SK-N-DZ (cell line): Measurements from ENCODE around the gene DISC1.
"Not testable (repeated sequence)": the region's sequence is repeated elsewhere in the genome, so short reads cannot be mapped to it uniquely, and the experiment has no call there.

ENCODE experiments used
- DNase-seq: peaks from one replicate; pipeline ENCODE4 v3.0.0-alpha.2; 2015; ENCODE audit warnings: low spot score

DISC1 gene

DNA sequence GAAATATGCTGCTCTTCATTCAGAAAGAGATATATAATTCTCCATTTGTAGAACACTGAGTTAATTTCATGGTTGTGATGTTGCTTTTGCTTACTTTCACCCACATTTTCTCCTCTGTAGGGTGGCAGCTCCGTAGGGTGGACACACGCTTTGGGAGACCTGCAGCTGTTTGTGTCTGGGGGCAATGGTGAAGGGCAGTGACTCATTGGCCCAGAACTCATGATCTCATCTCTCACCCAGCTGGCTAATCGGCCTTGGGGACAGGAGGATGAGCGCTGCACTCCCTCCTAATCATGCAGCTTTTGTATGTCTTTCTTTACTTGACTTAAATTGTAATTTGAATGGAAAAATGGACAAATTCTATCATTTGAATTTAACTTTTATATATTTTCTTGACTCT, 9.6 kb downstream of the DISC1 start:
- no peak for DNase-seq

DNA sequence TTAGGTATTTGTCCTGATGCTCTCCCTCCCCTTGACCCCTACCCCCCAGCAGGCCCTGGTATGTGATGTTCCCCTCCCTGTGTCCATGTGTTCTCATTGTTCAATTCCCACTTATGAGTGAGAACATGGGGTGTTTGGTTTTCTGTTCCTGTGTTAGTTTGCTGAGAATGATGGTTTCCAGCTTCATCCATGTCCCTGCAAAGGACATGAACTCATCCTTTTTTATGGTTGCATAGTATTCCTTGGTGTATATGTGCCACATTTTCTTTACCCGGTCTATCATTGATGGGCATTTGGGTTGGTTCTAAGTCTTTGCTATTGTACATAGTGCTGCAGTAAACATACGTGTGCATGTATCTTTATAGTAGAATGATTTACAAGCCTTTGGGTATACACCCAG, 10.3 kb downstream of the DISC1 start:
- DNase-seq = not testable (repeated sequence)

DNA sequence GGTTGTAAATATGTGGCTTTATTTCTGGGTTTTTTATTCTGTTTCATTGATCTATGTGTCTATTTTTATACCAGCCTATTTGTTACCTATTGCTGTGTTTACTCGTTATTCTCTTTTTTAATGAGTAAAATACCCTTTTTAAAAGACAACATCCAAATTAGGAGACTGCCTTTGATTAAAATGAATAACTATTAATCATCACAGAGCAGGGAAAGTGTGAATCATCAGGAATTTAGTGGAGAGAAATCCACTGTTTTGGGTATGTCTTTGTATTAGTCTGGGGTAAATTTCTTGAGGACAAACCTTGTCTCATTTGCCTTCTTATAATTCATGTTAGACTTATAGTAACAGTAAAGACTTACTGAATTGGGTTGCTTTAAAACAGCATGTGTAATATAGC, 12.1 kb downstream of the DISC1 start:
- DNase-seq = no peak

DNA sequence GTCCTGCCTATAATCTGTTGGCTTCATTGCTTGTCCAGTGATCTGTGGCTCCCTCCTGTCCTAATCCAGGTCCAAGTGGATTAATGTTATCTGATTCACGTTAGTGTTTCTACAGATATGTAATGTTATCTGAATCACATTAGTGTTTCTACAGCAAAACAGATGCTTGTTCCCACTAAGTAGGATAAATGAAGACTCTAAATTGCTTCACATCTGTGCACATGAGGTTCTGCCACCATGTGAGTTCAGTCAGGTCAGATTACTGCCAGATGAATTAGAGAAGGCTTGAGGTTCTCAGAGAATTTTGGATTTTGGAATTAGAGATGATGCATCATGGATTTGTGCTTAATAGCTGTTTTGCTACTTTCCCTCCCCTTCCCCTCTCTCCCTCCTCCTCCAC, 13.2 kb downstream of the DISC1 start:
- DNase-seq = peak; percentile 84

DNA sequence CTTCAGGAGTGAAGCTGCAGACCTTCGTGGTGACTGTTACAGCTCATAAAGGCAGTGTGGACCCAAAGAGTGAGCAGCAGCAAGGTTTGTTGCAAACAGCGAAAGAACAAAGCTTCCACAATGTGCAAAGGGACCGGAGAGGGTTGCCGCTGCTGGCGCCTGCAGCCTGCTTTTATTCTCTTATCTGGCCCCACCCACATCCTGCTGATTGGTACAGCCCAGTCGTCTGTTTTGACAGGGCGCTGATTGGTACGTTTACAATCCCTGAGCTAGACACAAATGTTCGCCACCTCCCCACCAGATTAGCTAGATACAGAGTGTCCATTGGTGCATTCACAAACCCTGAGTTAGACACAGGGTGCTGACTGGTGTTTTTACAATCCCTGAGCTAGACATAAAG, 14.9 kb downstream of the DISC1 start:
- DNase-seq = not testable (repeated sequence)

DNA sequence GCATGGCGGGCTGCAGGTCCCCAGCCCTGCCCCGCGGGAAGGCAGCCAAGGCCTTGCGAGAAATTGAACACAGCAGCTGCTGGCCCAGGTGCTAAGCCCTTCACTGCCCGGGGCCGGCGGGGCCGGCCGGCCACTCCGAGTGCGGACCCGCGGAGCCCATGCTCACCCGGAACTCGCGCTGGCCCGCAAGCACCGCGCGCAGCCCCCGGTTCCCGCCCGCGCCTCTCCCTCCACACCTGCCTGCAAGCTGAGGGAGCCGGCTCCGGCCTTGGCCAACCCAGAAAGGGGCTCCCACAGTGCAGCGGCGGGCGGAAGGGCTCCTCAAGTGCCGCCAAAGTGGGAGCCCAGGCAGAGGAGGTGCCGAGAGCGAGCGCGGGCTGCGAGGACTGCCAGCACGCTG, 15.5 kb downstream of the DISC1 start:
- not testable (repeated sequence) for DNase-seq

DNA sequence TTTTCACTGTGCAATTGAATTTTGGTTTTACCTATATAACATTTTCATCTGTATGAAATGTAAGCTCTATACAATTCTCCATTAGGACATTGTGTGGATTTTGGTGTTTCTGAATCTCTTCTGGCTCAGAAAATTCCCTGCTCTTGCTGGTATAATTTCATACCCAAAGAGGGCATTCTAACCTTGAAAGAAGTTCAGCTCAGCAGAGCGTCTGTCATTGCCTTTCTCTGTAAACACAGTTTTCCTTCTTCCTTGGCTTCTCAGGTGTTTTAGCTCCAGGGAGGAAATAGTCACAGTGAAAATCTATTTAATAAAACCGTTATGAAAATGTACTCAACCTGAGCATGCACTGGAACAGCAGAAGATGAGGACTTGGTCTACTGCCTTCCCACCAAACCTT, 16.0 kb downstream of the DISC1 start:
- no peak for DNase-seq

DNA sequence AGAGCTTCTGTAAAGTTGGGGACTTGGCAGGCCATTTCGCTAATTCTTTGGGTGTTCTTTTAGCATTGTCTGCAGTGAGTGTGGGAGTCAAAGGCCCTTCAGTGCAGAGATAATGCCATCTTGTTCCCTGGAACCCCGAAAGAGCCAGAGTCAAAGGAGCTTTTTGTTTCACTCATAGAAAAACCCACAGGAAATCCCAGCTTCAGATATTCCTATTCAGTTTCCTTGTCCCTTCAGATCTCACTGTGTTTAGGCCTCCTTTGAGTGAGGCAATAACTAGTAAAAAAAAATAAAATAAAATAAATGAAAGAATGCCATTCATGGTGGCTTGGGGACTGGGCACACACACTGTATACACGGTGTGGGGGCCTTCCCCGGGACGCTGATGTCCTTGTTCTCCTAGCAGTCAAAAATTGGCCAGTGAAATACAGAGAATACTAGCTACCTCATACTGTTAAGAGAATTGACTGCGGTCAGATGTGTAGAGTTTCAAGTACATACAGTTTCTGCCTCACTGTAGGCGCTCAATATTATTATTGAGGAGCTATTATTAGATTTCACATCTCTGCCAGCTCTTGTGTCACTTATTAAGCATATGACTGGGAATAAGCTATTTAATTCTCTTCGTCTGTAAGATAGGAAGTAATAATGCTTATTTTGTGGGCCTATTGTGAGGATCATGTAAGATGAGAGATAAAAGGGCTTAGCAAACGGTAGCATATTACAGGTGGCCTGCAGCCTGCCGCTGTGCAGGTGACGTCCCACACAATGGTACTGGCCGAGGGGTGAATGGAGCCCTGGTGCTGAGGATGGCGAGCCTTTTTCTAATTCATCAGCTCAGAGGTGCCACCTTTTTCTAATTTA, 16.7 kb downstream of the DISC1 start:
- DNase-seq = no peak

DNA sequence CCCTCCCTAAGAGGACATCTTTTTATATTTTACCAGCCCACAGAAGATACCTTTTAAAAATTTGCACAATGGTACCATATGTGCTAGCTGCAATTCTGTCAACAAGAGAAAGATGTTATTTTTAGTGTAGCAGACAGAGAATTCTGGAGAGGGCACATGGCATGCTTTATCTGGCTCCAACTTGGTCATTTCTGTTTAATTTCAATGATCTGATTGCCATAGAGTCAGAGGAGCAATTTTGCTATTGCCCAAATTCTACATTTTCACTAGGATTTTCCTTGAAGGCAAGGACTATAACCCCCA, 17.3 kb downstream of the DISC1 start:
- DNase-seq = no peak

DNA sequence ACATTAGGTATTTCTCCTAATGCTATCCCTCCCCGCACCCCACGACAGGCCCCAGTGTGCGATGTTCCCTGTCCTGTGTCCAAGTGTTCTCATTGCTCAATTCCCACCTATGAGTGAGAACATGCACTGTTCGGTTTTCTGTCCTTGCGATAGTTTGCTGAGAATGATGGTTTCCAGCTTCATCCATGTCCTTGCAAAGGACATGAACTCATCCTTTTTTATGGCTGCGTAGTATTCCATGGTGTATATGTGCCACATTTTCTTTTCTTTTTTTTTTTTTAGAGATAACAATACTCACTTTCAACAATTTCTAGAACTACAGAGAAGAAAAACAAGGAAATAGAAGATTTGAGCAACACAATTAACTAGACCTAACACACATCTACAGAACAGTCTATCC, 19.0 kb downstream of the DISC1 start:
- not testable (repeated sequence) for DNase-seq

DNA sequence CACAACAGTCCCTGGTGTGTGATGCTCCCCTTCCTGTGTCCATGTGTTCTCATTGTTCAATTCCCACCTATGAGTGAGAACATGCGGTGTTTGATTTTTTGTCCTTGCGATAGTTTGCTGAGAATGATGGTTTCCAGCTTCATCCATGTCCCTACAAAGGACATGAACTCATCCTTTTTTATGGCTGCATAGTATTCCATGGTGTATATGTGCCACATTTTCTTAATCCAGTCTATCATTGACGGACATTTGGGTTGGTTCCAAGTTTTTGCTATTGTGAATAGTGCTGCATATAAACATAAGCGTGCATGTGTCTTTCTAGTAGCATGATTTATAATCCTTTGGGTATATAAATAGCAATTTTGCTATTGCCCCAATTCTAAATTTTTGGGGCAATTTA, 19.6 kb downstream of the DISC1 start:
- not testable (repeated sequence) for DNase-seq

DNA sequence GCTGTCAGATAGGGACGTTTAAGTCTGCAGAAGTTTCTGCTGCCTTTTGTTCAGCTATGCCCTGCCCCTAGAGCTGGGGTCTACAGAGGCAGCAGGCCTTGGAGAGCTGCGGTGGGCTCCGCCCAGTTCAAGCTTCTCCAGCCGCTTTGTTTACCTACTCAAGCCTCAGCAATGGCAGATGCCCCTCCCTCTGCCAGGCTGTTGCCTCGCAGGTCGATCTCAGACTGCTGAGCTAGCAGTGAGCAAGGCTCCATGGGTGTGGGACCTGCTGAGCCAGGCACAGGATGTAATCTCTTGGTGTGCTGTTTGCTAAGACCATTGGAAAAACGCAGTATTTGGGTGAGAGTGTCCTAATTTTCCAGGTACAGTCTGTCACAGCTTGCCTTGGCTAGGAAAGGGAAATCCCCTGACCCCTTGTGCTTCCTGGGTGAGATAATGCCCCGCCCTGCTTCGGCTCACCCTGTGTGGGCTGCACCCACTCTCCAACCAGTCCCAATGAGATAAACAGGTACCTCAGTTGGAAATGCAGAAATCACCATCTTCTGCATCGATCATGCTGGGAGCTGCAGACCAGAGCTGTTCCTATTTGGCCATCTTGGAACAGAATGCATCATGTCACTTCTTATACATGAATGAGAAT, 25.2 kb downstream of the DISC1 start:
- not testable (repeated sequence) for DNase-seq

DNA sequence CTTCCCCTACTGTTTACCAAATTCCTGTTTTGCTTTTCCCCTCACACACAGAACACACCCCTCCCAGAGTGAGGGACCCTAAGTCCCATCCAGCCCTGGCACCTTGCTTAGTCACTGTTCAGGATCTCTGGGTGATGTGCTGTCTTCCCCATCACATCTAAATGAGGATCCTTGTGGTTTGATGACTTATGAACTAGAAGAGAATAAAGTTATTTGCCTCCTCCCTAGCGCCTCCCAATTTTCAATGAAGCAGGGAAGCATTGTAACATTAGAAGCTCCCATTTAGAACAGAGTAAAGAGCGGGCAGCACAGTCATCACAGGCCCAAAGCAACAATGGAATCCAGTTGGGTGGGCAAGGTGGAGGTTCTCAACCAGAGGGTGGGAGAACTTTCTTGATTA, 27.0 kb downstream of the DISC1 start:
- DNase-seq = no peak

DNA sequence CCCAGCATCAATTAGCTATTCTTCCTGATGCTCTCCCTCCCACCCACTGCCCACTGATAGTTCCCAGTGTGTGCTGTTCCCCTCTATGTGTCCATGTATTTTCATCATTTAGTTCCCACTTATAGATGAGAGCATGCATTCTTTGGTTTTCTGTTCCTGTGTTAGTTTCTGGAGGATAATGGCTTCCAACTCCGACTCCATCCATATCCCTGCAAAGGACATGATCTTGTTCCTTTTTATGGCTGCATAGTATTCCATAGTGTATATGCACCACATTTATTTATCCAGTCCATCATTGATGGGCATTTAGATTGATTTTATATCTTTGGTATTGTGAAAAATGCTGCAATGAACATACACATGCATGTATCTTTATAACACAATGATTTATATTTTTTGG, 30.2 kb downstream of the DISC1 start:
- DNase-seq = no peak

DNA sequence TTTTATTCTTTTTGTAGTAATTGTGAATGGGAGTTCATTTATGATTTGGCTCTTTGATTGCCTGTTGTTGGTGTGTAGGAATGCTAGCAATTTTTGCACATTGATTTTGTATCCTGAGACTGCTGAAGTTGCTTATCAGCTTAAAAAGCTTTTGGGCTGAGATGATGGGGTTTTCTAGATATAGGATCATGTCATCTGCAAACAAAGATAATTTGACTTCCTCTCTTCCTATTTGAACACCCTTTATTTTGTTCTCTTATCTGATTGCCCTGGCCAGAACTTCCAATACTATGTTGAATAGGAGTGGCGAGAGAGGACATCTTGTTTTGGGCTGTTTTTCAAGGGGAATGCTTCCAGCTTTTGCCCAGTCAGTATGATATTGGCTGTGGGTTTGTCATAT, 31.6 kb downstream of the DISC1 start:
- not testable (repeated sequence) for DNase-seq

DNA sequence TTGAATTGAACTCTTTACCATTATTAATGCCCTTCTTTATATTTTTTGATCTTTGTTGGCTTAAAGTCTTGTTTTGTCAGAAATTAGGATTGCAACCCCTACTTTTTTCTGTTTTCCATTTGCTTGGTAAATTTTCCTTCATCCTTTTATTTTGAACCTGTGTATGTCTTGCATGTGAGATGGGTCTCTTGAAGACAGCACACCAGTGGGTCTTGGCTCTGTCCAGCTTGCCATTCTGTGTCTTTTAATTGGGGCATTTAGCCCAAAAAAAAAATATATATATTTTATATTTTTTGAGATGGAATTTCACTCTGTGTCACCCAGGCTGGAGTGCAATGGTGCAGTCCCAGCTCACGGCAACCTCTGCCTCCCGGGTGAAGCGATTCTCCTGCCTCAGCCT, 33.6 kb downstream of the DISC1 start:
- DNase-seq = no peak

DNA sequence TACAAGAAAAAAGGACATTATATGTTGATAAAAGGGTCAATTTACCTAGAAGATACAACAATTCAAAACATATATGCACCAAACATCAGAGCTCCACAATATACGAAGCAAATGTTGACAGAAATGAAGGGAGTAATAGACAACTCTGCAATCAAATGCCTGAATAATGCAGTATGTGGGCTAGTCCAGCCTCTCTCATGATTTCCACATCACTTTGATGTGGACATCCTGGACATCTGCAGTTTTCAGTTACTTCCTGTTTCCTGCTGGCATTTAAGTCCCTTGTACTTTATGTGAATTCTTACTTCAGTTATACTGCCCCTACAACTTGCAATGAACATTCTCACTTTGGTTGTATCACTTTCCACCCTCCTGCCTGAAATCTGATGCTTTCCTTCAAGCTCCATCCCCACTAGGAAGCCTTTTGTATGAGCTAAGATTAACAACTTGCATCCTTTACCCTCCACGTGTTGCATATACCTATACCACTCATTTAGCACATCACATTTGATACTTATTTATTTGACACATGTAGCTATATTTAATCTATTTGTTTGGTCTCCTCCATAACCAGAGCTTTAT, 36.7 kb downstream of the DISC1 start:
- DNase-seq = no peak

DNA sequence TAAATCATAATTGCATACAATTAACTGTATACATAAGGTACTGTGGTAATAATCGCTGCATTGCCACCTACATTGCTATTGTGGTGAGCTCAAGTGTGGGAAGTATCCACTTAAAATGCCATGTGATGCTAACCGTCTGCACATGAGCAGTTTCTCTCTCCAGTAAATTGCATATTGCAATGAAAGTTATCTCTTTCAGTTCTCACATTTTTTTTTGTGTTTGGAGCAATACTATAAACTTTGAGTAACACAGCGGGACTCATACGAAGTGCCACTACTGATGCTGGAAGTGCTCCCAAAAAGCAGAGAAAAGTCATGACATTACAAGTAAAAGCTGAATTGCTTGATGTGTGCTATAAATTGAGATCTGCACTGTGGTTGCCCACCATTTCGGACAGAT, 38.5 kb downstream of the DISC1 start:
- no peak for DNase-seq

DNA sequence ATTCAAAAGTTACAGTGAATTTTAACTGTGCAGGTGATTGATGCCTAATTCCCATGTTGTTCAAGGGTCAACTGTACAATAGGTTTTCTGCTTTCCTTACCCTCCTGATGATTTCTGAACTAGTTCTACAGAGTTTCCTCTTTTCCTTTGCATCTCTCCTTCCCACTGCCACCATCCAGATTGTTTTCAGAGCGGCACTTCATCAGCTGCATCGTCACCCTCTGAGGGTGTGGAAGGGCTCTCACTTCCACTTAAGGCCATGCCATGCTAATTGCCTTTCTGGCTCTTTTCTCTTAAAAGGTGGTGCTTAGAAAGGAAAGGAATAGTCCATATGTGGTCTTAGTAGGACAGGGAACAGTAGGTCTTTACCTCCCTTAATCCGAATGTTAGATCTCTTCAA, 39.1 kb downstream of the DISC1 start:
- DNase-seq = no peak

DNA sequence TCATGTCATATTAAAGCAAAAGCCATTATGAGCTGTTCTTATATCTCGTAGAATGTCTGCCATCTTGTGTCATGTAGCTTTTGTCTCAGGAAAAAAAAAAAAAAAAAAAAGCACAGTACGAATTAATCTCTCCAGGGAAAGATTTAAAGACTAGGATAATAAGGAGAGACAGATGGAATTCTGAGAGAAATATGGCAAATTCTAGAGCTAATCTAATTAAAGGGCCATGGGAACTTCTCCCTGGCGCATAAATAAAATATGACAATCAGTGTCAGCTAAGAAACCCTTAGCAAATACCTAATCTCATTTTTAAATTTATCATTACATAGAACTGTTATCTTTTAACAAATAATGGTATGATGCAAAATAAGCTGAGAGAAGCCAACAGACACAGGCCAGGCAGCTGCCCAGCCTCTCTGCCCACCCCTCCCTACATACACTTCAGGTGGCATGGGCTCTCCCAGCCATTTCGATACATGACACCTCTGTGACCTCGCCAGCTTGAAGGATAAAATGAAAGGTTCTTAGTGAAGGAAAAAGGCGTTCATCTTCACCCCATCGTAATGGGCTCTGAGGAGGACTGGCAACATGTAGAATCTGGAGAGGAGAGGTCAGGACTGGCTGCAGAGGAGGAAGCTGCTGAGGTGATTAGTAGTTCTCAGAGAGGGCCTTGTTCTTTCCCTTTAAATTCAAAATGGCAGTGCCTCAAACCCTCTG, 39.8 kb downstream of the DISC1 start:
- DNase-seq = peak; percentile 40

DNA sequence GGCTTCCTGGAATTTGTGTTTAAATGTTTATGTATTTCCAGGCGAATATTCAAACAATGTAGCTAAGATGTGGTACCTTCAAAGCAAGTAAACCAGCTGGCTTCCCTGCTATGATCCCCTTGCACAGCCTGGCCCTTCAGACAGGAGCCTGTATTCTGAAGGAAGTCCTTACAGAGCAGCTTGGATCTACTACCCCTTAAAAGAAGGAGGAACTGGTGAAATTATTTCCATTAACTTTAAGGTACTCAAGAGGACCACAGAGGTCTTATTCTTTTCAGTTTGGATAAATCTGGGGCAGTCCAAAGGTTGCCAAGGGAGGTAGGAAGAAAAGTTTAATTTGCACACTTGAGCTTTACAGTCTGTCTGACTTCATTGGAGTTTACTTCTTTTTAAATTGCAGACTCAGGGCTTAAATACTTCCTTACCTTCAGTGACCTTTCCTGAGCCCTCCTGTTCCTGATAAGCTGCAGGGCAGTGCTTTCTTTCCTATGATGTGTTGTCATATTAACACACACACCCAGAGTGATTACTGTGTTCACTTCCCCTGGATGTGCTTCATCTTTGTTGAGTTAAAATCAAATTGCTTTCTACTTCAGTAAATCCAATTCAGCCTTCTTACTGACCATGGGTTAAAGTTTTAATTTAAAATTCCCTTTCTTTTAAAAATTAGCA, 40.5 kb downstream of the DISC1 start:
- no peak for DNase-seq
